ENCODE results near the gene DPF1.

Gene DPF1

GRCh38 chr19:38221919-38222830 lies 1.8 kb downstream of the DPF1 start:
- TF ChIP-seq REST (IDR thresholded peaks at IDR 0.05; ENCODE audit: insufficient replicate concordance, low read depth), result no peak
- TF ChIP-seq CTCF (IDR thresholded peaks at IDR 0.05; ENCODE audit: insufficient read depth, low read length), result no peak
- no peak for TF ChIP-seq SPI1 (IDR thresholded peaks at IDR 0.05; ENCODE audit: borderline replicate concordance, low read depth)
- no peak for TF ChIP-seq GABPA (IDR thresholded peaks at IDR 0.05; ENCODE audit: low read depth)
- no peak for TF ChIP-seq POLR2AphosphoS5 (IDR thresholded peaks at IDR 0.05; ENCODE audit: low read depth)
- Histone ChIP-seq H3K4me3 (replicated peaks; ENCODE audit: insufficient read depth, low read length) (no peak overlapping the region), H3K27me3 (ENCODE audit: insufficient read depth, poor library complexity, severe bottlenecking) (peaks cover 32% of the 10 kb centered on the region), H3K27ac (replicated peaks) (no peak overlapping the region)
- DNase-seq (ENCODE audit: low read depth in 1 of 2, low spot score in 1 of 2), result no peak

- H3K27ac ChIP-seq (replicated peaks), result no peak overlapping the region
- no peak overlapping the region for H3K4me3 ChIP-seq (replicated peaks; ENCODE audit: insufficient read depth, low read length)
- TF ChIP-seq POLR2AphosphoS5 (IDR thresholded peaks at IDR 0.05; ENCODE audit: low read depth) (no peak), CTCF (IDR thresholded peaks at IDR 0.05; ENCODE audit: insufficient read depth, low read length) (no peak)
- DNase-seq (ENCODE audit: low read depth in 1 of 2, low spot score in 1 of 2), result no peak
- H3K27me3 ChIP-seq (ENCODE audit: insufficient read depth, poor library complexity, severe bottlenecking), result peaks cover 32% of the 10 kb centered on the region
Observed at GRCh38 chr19:38221421-38221820, 2.6 kb downstream of the DPF1 start.

- DNase-seq (ENCODE audit: low read depth in 1 of 2, low spot score in 1 of 2), result no peak
- Histone ChIP-seq H3K27ac (replicated peaks) (no peak overlapping the region), H3K27me3 (ENCODE audit: insufficient read depth, poor library complexity, severe bottlenecking) (peaks cover 25% of the 10 kb centered on the region), H3K4me3 (replicated peaks; ENCODE audit: insufficient read depth, low read length) (no peak overlapping the region)
- no peak for TF ChIP-seq CTCF (IDR thresholded peaks at IDR 0.05; ENCODE audit: insufficient read depth, low read length)
- no peak for TF ChIP-seq SPI1 (IDR thresholded peaks at IDR 0.05; ENCODE audit: borderline replicate concordance, low read depth)
- no peak for TF ChIP-seq REST (IDR thresholded peaks at IDR 0.05; ENCODE audit: insufficient replicate concordance, low read depth)
- no peak for TF ChIP-seq GABPA (IDR thresholded peaks at IDR 0.05; ENCODE audit: low read depth)
- TF ChIP-seq POLR2AphosphoS5 (IDR thresholded peaks at IDR 0.05; ENCODE audit: low read depth), result no peak
Observed at GRCh38 chr19:38219221-38219620, 4.8 kb downstream of the DPF1 start.

Data from HL-60 (cell line).